HepG2 (cell line): Measurements from ENCODE around the gene PAM16. TPM values are rescaled to one million over a fixed set of nuclear protein-coding genes. Genes with fewer than 3 reads are reported as not detected.

Experiments used
- ATAD3A ChIP-seq: sonication (generic); formaldehyde crosslinking; IDR thresholded peaks from 2 replicates; pipeline ENCODE4 v1.4.0; 2020; ENCODE audit warnings: missing genetic modification reagents
- DNMT3B ChIP-seq: conservative IDR thresholded peaks from 2 replicates; pipeline ENCODE4 v1.6.1; 2016; ENCODE audit warnings: missing biosample characterization, control low read depth
- EZH2 ChIP-seq: conservative IDR thresholded peaks from 2 replicates; pipeline ENCODE4 v1.6.1; 2012; ENCODE audit warnings: mild to moderate bottlenecking, low read depth, low read length, moderate library complexity
- FOSL1 ChIP-seq: sonication (generic); formaldehyde crosslinking; IDR thresholded peaks from 2 replicates; pipeline ENCODE4 v1.9.0; 2021; ENCODE audit warnings: missing genetic modification reagents, borderline replicate concordance
- FOXM1 ChIP-seq: sonication (generic); formaldehyde crosslinking; IDR thresholded peaks from 2 replicates; pipeline ENCODE4 v1.5.0; 2020; ENCODE audit warnings: missing genetic modification reagents
- NCOR1 ChIP-seq: fragments of 200-600 bp; sonication (generic); IDR thresholded peaks from 2 replicates; pipeline ENCODE4 v1.7.0; 2017; ENCODE audit warnings: antibody characterized with exemption, low read length, borderline replicate concordance
- SAFB2 ChIP-seq: sonication (generic); formaldehyde crosslinking; IDR thresholded peaks from 2 replicates; pipeline ENCODE4 v1.5.1; 2020; ENCODE audit warnings: missing genetic modification reagents, low read depth, mild to moderate bottlenecking, borderline replicate concordance
- SRSF4 ChIP-seq: fragments of 200-400 bp; formaldehyde crosslinking; IDR thresholded peaks from one replicate; pipeline ENCODE4 v1.6.1; 2018; ENCODE audit warnings: mild to moderate bottlenecking, low read depth, low read length, moderate library complexity; ENCODE audit not compliant: poor library complexity, severe bottlenecking
- ZBTB20 ChIP-seq: sonication (generic); formaldehyde crosslinking; IDR thresholded peaks from 2 replicates; pipeline ENCODE4 v1.8.1; 2023; ENCODE audit warnings: missing genetic modification reagents, low read depth, mild to moderate bottlenecking, borderline replicate concordance
- ZFX ChIP-seq: sonication (generic); formaldehyde crosslinking; IDR thresholded peaks from 2 replicates; pipeline ENCODE4 v1.4.0; 2020; ENCODE audit warnings: mild to moderate bottlenecking, low read depth, missing genetic modification reagents, moderate library complexity
- ZFYVE20 ChIP-seq: sonication (generic); formaldehyde crosslinking; IDR thresholded peaks from 2 replicates; pipeline ENCODE4 v1.8.0; 2023; ENCODE audit warnings: low read depth, mild to moderate bottlenecking, moderate library complexity, missing genetic modification reagents, borderline replicate concordance
- ZNF619 ChIP-seq: sonication (generic); formaldehyde crosslinking; IDR thresholded peaks from 2 replicates; pipeline ENCODE4 v1.4.0; 2020; ENCODE audit warnings: mild to moderate bottlenecking, missing genetic modification reagents
- ZNF644 ChIP-seq: IDR thresholded peaks from 2 replicates; pipeline ENCODE4 v1.6.1; 2016; ENCODE audit warnings: low read depth
- ZNF766 ChIP-seq: sonication (generic); formaldehyde crosslinking; IDR thresholded peaks from 2 replicates; pipeline ENCODE4 v1.5.0; 2020; ENCODE audit warnings: missing genetic modification reagents, borderline replicate concordance
- ZZZ3 ChIP-seq: sonication (generic); formaldehyde crosslinking; IDR thresholded peaks from 2 replicates; pipeline ENCODE4 v1.4.0; 2020; ENCODE audit warnings: missing genetic modification reagents, mild to moderate bottlenecking, borderline replicate concordance
- polyA plus RNA-seq, 8 experiments: library from polyadenylated mRNA; depleted of rRNA in 3 of 8; stranded (reverse) in 7 of 8; unstranded in 1 of 8; fragments of >200 nt; fragmentation: Illumina TruSeq in 4 of 8; extraction: Trizol in 4 of 8; gene quantifications; 2 replicates each; pipeline versions ENCODE4 v1.2.1 to v1.2.3, GENCODE V29; 2011 to 2016; ENCODE audit warnings: low read depth in 4 of 8, missing spikeins in 1 of 8, mixed read lengths in 1 of 8; ENCODE audit not compliant: insufficient read depth in 1 of 8
- total RNA-seq, 5 experiments: library from RNA; depleted of rRNA; stranded (reverse); fragments of >200 nt; fragmentation: Illumina TruSeq; extraction: Trizol; gene quantifications; 2 replicates each; pipeline ENCODE4 v1.2.3, GENCODE V29; 2016; ENCODE audit warnings: low read depth in 1 of 5
- TF ChIP-seq, protein P1 (sequence below): sonication (generic); formaldehyde crosslinking; IDR thresholded peaks from 2 replicates; pipeline ENCODE4 v1.5.0; 2020; ENCODE audit warnings: mild to moderate bottlenecking, low read depth, missing genetic modification reagents, borderline replicate concordance
- TF ChIP-seq, protein P2 (sequence below): sonication (generic); formaldehyde crosslinking; IDR thresholded peaks from 2 replicates; pipeline ENCODE4 v1.8.1; 2022; ENCODE audit warnings: low read depth, mild to moderate bottlenecking, missing genetic modification reagents
- TF ChIP-seq, protein P3 (sequence below): sonication (generic); formaldehyde crosslinking; IDR thresholded peaks from 2 replicates; pipeline ENCODE4 v1.4.0; 2020; ENCODE audit warnings: missing genetic modification reagents

The PAM16 gene
- total and polyA plus RNA-seq, 2 of the 13 experiments (the other 11 are each of a cell fraction or from before 2014, with no cell fraction given): 51.5 to 51.8 TPM

DNA sequence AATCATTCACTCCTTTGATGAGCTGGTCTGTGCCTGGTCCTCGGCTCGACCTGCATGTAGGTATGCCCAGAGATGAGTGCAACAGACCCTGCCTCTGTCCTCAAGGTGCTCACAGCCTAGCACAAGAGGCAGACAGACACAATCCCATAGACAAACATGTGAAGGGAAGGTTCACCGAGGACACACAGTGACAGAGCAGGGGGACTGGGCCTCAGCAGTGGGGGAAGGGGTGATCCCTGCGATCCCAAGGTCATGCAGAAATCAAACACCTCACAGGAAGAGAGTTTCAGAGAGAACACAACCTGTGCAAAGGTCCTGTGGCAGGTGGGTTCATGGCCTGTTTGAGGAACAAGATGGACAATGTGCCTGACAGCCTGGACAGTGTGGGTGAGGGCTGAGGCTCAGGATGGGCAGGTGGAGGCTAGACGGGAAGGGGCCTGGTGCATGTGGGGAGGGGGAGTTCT lies 16.3 kb upstream of the PAM16 start (continued):
- TF ChIP-seq DNMT3B (CRISPR knock-in tag): no peak
- TF ChIP-seq ZBTB20 (CRISPR knock-in tag): 0 out of 2 replicates have a peak, but pooled peaks have one; percentile 35
- TF ChIP-seq, protein P1, sequence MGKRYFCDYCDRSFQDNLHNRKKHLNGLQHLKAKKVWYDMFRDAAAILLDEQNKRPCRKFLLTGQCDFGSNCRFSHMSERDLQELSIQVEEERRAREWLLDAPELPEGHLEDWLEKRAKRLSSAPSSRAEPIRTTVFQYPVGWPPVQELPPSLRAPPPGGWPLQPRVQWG (CRISPR knock-in tag): no peak
- no peak for TF ChIP-seq ZNF619 (CRISPR knock-in tag)
- TF ChIP-seq FOSL1 (CRISPR knock-in tag): no peak
- no peak for TF ChIP-seq ZNF644 (CRISPR knock-in tag)
- TF ChIP-seq ZNF766 (CRISPR knock-in tag): no peak
- TF ChIP-seq ZFYVE20: peak; percentile 60; the same call in 1 of the 2 replicates
- no peak for TF ChIP-seq ZZZ3
- no peak for TF ChIP-seq ATAD3A (CRISPR knock-in tag)
- TF ChIP-seq ZFX (CRISPR knock-in tag): peak; percentile 80
- TF ChIP-seq EZH2: no peak
- TF ChIP-seq, protein P2, sequence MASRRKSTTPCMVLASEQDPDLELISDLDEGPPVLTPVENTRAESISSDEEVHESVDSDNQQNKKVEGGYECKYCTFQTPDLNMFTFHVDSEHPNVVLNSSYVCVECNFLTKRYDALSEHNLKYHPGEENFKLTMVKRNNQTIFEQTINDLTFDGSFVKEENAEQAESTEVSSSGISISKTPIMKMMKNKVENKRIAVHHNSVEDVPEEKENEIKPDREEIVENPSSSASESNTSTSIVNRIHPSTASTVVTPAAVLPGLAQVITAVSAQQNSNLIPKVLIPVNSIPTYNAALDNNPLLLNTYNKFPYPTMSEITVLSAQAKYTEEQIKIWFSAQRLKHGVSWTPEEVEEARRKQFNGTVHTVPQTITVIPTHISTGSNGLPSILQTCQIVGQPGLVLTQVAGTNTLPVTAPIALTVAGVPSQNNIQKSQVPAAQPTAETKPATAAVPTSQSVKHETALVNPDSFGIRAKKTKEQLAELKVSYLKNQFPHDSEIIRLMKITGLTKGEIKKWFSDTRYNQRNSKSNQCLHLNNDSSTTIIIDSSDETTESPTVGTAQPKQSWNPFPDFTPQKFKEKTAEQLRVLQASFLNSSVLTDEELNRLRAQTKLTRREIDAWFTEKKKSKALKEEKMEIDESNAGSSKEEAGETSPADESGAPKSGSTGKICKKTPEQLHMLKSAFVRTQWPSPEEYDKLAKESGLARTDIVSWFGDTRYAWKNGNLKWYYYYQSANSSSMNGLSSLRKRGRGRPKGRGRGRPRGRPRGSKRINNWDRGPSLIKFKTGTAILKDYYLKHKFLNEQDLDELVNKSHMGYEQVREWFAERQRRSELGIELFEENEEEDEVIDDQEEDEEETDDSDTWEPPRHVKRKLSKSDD: 0 out of 2 replicates have a peak, but pooled peaks have one; percentile 24
- no peak for TF ChIP-seq SRSF4
- no peak for TF ChIP-seq FOXM1 (CRISPR knock-in tag)
- TF ChIP-seq NCOR1: peak; percentile 67; the same call in 1 of the 2 replicates
- TF ChIP-seq SAFB2 (CRISPR knock-in tag): 0 out of 2 replicates have a peak, but pooled peaks have one; percentile 40
- TF ChIP-seq, protein P3, sequence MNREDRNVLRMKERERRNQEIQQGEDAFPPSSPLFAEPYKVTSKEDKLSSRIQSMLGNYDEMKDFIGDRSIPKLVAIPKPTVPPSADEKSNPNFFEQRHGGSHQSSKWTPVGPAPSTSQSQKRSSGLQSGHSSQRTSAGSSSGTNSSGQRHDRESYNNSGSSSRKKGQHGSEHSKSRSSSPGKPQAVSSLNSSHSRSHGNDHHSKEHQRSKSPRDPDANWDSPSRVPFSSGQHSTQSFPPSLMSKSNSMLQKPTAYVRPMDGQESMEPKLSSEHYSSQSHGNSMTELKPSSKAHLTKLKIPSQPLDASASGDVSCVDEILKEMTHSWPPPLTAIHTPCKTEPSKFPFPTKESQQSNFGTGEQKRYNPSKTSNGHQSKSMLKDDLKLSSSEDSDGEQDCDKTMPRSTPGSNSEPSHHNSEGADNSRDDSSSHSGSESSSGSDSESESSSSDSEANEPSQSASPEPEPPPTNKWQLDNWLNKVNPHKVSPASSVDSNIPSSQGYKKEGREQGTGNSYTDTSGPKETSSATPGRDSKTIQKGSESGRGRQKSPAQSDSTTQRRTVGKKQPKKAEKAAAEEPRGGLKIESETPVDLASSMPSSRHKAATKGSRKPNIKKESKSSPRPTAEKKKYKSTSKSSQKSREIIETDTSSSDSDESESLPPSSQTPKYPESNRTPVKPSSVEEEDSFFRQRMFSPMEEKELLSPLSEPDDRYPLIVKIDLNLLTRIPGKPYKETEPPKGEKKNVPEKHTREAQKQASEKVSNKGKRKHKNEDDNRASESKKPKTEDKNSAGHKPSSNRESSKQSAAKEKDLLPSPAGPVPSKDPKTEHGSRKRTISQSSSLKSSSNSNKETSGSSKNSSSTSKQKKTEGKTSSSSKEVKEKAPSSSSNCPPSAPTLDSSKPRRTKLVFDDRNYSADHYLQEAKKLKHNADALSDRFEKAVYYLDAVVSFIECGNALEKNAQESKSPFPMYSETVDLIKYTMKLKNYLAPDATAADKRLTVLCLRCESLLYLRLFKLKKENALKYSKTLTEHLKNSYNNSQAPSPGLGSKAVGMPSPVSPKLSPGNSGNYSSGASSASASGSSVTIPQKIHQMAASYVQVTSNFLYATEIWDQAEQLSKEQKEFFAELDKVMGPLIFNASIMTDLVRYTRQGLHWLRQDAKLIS: no peak
